Stimulated activated CD8-positive, alpha-beta memory T cell treated with anti-CD3 and anti-CD28 coated beads, Interleukin-15, amount 100 ng/mL, for 48 hours (primary cell): ENCODE measurements around the gene FAM184A.
A peak's percentile ranks its signal among the peaks of the same experiment; 100 is the strongest.
"Not testable (repeated sequence)": the region's sequence is repeated elsewhere in the genome, so short reads cannot be mapped to it uniquely, and the experiment has no call there.

ENCODE experiments used
- DNase-seq, 2 donors: peaks; one replicate each; pipeline ENCODE4 v3.0.0-alpha.2; 2020; ENCODE audit warnings: low read depth in 2 of 2

The FAM184A gene

DNA sequence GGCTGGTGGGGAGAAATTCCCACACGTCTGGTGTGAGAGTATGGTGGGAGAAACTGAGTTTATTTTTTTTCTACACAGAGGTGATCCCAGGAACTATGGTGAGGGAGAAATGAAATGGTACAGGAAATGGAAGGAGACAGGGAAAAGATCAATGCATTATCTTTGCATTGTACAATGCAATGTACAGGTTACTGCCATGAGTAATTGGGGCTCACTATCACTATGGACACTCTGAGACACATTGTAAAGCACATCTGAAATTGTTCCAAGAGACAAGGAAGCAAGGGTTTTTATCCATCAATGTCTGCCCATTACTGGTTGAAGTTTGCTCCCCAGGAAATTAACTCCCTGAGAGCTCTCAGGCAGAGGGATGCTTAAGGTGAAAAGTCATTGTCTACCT, 21.7 kb upstream of the FAM184A start:
- no peak for DNase-seq

DNA sequence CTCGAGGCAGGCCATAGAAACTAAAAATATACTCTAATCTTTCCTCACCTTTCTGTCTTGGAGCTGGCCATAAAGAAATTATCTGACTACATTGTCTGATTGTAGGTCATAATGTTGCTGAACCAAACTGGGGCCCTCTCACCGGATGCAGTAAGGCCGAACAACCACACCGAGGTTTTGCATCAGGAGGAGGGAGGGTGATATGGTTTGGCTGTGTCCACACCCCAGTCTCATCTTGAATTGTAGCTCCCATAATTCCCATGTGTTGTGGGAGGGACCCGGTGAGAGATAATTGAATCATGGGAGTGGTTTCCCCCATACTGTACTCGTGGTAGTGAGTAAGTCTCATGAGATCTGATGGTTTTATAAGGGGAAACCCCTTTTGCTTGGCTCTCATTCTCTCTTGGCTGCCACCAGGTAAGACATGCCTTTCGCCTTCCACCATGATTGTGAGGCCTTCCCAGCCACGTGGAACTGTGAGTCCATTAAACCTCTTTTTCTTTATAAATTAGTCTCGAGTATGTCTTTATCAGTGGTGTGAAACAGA, 19.4 kb upstream of the FAM184A start:
- not testable (repeated sequence) for DNase-seq

DNA sequence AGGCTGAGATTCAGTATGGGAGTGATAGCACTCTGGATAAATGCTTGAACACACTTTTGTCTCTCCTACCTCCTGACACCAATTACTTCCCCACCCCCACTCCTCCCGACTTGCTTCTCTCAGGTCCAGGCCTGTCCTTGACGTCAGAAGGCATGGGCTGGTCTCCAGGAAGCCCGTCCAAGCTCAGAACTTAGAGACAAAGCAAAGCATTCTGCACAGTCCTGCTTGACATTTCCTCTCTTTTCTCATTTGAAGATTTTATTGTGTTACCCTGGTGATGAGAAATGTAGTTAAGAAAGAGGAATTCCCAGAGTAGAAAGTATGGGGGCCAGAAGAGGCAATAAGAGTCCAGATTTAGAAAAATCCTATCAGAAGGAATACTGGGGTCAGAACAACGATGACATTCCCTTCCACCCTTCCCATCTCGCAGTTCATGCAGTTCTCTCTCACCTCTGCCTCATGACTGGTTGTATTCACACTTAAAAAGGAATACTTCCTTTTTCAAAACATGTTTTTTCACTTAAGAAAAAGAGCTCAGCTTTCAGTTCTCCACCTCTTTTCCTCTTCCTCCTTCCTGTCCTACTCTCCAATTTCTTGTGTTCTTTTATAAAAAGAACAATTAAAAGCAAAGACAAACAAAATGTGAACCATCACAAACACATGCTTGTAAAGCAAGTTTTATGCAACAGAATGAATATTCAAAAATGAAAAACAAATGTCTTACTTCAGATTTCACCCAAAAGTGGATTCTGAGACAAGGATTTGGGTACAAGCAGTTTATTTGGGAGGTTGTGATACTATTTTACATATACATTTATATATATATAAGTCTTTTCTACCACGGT, 18.5 kb upstream of the FAM184A start:
- no peak for DNase-seq

DNA sequence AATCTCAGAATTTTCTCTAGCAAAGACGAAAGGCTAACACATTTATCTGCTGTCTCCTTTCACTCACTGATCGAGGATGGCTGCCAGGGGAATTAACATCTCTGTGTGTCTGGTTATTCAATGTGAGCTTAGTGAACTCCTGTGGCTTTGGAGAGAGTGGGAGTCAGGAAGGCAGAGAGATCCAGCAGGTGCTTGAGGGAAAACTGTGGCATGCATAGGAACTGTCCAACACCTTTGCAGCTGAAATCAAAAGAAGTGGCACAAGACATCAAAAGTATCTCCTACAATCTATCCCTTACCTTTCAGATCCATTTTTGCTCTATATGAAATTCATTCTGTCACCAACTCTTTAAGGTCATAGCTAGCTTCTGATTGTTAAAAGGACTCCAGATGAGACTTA, 11.8 kb upstream of the FAM184A start:
- DNase-seq: no peak

- no peak for DNase-seq
Observed at GRCh38 chr6:119084784-119085183, 6.3 kb upstream of the FAM184A start.

GRCh38 chr6:119083007-119083406, 4.5 kb upstream of the FAM184A start:
- no peak for DNase-seq

GRCh38 chr6:119079283-119079809, 882 bp upstream of the FAM184A start:
- no peak for DNase-seq

GRCh38 chr6:119077643-119078375, 655 bp downstream of the FAM184A start:
- peak in 1 of 2 donors; percentile 27 for DNase-seq

GRCh38 chr6:119077391-119077642, 1.1 kb downstream of the FAM184A start:
- DNase-seq: no peak

GRCh38 chr6:119076576-119077390, 1.7 kb downstream of the FAM184A start:
- DNase-seq: no peak

- DNase-seq: no peak
Observed at GRCh38 chr6:119076173-119076572, 2.3 kb downstream of the FAM184A start.

GRCh38 chr6:119075200-119075981, 3.1 kb downstream of the FAM184A start:
- DNase-seq: no peak

- no peak for DNase-seq
Observed at GRCh38 chr6:119073307-119074051, 5.0 kb downstream of the FAM184A start.

GRCh38 chr6:119071576-119071975, 6.9 kb downstream of the FAM184A start:
- no peak for DNase-seq

DNA sequence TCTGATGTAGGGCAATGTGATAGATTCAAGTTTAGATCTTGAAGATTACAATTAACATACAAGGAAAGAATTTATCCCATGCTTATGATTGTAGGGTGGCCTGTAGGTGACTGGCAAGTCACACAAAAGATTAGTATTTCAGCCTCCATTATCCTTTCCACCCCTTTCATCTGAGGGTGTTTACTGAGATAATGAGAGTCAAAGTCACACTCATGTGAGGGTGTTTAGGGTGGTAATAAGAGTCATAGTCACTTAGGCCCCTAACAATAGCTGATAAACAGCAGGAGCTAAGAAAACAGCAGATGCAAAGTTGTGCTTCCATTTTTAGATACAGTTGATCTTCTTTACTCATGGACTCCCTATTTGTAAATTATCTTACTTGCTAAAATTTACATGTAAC, 11.4 kb downstream of the FAM184A start:
- DNase-seq: no peak

GRCh38 chr6:119066517-119066916, 11.9 kb downstream of the FAM184A start:
- no peak for DNase-seq

DNA sequence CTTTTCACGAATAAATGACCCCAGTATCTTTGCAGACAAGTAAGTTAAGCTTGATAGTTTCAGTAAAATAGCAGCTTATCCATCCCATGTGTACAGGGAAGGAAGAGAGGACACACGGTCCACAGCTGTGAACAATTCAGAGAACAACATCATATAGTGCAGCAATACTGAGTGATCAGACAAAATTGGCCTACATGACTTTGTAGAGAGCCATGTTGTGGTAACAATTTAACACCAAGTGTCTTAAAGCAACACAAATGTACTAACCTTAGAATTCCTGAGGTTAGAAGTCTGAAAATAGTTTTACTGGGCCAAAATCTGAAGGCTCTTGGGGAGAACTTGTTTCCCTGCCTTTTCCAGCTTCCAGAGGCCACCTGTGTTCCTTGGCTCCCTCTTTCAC, 12.5 kb downstream of the FAM184A start:
- no peak for DNase-seq

DNA sequence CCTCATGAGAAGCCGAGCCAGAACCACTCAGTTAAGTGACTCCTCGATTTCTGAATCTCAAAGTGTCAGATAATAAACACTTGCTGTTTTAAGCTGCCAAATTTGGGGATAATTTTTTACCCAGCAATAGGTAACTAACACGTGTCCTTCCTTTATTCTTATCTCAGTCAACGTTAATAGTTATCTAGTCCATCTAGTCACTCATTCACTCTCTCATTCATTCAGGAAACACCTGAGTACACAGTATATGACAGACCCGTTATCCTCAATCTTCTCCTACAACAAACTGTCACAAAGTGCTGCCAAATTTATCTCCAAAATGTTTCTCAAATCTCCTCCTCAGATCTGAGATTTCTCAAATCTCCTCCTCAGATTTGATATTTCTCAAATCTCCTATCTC, 13.1 kb downstream of the FAM184A start:
- no peak for DNase-seq

GRCh38 chr6:119063491-119063890, 15.0 kb downstream of the FAM184A start:
- no peak for DNase-seq

- DNase-seq: no peak
Observed at GRCh38 chr6:119061215-119061614, 17.2 kb downstream of the FAM184A start.
